NCI-H2196 treated with DMSO at 0.1 percent for 48 hours (cell line): ENCODE measurements around the gene TEX22.

ENCODE experiments used
- DNase-seq: peaks from one replicate; lab custom pipeline; 2025; ENCODE audit not compliant: unreplicated experiment; lab: John Stamatoyannopoulos, UW

The TEX22 gene

GRCh38 chr14:105437723-105438500 lies 39.6 kb downstream of the TEX22 start:
- no peak for DNase-seq

DNA sequence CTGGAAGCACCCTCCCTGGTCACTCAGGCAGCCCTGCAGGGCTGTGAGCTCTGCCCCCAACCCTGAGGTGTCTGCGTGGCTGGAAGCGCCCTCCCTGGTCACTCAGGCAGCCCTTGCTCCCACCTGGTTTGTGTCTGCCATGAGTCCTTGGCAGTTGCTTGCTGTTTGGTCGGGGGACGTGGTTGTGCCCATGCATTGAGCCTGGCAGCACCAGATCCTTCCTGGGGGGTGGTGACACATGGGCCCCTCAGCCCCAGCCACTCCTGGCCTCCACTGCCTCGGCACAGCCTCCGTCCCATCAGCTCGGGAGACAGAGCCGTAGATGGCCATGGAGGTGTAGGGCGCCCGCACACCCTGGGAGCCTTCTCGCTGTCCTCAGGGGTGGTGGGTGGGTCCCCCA lies 40.8 kb downstream of the TEX22 start:
- DNase-seq: no peak

DNA sequence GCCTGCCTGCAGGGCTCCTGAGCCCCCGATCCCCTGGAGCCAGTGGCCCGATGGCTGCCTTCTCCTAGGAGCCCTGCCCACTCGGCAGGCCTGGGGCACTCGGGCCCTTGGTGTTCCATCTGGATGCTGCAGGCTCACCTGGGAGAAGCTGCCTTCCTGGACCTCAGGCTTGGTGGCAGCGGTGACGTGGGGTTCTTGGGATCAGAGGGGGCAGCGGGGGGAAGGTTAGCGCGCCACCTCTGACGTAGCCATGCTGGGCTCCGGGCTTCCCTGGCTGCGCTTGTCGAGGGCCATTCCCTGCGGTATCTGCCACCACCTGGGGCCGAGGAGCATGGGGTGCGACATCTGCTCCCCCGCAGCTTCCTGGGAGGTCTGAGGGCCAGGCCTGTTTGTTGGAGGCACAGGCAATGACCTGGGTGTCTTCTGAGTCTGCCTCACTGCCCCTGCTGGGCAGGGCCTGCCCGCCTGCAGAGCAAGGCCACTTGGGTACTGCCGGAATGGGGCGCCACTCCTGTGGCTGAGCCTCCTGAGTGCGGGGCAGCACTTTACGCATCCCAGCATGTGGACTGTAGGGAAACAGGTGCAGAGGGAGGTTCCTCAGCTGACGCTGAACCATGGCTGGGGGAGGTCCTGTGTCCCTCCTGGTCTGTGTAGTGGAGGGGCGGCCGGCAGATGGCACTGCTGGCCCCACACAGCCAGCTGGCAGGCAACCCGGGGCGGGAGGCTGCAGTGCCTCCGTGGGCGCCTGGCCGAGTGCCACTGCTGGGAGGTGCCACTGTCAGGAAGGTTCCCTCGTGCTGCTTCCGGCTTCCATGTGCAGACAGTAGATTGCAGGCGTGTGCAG lies 41.6 kb downstream of the TEX22 start:
- DNase-seq: peak; percentile 22

DNA sequence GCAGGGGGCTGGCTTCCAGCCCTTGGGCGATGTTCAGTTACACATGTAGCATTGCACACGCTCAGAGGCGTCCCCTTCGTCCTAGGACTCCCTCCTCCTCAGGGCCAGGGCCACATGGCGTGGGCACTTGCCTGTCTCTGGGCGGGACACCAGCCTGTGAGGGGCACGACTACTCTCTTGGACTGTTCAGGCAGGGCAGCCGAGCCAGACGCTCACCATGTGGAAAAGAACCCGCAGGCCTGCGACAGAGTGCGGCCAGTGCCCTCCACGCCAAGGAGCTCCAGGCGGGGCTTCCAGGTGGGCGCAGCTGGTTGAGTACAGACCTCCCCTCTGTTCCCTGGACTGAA lies 42.2 kb downstream of the TEX22 start:
- no peak for DNase-seq

DNA sequence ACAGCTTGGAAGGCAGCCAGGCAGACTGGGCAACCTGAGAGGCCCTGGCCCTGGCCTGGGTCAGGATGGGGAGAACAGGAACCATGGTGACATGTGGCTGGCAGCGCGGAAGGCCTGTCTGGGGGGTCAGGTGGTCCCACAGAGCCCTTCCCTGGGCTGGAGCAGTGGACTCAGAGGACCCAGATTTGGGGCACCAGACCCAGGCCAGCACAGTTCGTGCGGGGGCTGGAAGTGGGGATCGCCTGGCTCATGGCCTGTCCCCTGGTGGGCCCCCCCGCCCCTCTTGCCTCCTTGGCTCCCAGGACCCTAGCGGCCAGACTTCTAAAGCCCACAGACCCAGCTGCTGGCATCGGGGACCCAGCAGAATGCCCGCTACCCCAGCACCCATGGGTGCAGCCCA lies 42.7 kb downstream of the TEX22 start:
- DNase-seq: no peak

DNA sequence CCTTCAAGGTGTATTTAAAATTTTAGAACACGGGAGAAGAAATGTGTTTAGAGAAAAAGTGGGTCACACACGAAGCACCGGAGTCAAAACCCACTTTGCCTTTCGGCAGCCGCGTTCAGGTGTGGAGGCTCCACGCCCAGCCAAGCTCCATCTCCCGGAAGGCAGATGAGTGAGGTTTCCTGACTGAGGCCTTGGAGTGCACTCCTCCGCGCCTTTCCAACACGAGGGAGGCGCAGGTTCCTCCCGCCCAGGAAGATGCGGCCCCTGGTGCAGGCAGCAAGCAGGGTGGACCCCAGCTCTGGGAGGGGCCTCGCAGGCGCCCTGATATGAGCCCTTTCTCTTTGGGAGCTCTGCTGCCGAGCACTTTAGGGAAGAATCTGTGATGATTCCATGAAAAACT lies 43.8 kb downstream of the TEX22 start:
- DNase-seq: no peak

DNA sequence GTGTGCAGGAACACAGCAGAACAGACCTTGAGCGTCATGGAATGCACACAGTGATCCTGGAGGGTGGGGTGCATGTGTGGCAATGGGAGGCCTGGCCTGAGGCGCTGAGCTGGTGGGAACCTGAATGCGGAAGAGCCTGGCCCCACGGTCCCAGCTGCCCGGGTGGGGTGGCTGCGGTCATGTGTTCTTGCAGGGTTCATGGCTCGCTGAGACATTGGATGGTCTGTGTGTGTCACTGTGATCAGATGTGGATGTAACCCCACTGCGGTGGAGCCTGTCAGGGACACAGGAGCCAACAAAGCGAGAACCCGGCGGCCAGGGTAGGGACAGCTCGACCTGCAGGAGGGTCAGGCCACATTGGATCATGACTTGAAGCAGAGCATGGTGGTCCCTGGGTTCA lies 44.5 kb downstream of the TEX22 start:
- DNase-seq: no peak

GRCh38 chr14:105444859-105445258 lies 46.5 kb downstream of the TEX22 start:
- DNase-seq: no peak

DNA sequence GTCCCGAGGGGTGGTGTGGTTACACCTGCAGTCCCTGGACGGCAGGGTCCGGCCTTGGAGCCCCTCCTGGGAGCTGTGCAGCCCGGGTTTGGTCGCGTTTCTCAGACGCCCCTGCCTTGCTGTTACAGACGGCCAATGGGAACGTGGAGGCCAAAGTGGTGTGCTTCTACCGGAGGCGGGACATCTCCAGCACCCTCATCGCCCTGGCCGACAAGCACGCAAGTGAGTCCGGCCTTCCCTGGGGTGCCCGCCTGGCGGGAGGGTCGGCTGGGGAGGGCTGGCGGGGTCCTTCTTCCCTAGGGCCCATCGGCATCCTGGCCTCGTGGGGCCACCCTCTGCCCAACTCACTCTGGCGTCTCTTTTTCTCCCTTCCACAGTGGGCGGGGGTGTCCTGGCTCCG lies 47.0 kb downstream of the TEX22 start:
- no peak for DNase-seq

DNA sequence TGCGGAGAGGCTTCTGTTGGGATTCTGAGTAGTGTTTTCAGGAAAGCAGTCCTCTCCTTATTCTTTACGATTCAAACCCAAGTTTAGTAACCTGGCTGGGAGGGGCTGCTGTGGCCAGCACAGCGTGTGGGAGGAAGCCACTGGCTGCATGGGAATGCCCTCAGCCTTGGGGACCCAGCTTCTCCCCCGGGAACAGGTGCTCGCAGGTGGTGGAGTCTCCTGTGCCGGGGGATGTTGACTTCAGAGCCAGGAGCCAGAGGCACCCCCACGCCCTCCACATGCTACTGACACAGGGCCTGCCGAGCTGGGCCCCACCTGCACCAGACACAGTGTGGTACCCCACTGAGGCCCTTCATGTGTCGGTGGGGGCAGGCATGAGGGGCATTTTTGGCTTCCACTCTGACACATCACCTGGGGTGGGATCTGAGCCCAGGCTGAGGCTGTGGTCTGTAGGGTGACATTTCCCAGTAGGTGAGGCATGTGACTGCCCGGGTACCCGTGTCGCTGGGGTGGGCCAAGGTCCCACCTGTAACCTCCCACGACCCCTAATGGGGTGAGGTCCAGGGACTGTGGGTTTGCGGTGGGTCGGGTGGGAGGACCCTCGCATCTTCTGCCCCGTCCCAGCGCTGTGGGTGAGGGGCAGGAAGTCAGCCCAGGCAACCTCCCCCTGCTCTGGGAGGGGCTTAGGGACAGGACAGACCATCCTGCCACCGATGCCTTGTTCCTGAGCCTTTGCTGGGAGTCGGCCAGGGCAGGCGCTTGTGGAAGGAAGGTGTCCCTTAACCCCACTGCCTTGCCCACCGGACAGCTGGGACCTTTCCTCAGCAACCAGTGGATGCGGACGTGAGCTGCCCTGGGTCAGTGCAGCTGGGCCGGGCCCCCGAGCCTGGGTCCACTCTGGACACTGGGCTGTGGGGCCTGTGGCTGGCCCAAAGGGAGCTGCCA lies 47.8 kb downstream of the TEX22 start:
- no peak for DNase-seq

DNA sequence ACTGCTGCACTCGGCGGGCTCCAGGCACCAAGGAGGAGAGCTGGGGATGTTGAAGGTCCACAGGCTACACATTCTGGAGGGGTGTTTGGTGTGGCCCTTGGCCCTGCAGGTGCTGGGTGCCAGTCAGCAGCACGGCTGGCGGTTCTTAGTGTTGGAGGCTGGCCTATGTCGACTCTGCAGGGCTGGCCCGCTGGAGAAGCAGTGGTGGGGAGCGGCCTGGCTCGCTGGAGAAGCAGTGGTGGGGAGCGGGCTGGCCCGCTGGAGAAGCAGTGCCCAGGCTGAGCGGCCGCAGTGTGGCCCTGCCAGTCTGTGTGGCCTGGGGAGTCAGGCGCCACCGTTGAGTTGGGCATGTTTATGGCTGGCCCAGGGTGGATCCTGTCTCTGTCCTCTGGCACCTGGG lies 48.6 kb downstream of the TEX22 start:
- no peak for DNase-seq

- DNase-seq: no peak
Measured at GRCh38 chr14:105447651-105448640, 49.6 kb downstream of the TEX22 start.

DNA sequence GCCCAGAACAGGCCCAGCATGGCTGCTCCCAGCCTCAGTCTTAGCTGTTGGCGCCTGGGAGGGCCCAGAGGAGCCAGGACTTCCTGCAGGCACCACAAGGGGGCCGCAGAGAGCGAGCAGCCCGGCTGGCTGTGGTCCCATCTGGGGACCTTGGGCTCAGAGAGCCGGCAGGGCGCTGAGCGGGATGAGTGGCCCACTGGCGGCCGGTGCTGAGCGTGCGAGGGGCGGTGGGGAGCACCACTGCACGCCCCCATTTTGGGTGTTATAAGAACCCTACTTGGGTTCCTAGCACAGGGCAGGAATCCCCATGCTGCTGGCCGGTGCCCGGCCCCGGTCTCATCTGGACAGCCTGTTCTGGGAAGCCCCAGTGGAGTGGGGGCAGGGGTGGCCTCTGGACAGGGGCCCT lies 50.4 kb downstream of the TEX22 start:
- no peak for DNase-seq

DNA sequence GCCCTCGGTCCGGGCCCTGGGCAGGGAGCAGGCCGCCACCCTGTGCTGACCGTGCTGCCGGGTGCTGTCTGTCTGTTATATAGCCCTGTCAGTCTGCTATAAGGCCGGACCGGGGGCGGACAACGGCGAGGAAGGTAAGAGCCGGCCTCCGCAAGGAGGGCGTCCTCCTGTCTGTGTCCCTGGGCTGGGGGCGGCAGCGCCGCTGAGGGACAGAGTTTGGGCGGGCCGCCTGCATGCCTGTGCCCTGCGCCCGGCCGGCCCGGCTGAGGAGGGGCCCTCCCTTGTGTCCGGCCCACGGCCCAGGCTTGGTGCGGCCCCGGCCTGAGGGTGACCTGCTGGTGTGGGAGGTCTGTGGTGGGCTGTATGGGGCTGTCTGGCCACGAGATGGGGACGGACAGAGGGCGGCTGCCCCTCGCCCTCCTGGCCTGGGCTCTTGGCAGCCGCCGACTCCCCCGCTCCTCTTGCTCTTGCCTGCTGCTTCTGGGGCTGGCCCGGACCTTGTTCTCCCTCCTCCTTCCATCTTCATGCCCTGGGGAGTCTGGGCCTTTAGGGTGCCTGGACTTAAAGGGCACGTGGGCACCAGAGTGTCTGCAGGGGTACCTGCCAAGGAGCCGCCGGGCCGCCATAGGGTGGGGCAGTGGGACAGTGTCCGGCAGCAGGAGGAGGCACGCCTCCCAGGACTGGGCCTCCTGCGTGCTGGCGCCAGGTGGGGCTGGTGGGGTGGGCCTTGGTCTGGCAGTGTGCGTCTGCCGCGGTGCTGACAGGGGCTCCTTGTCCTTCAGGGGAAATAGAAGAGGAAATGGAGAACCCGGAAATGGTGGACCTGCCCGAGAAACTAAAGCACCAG lies 51.2 kb downstream of the TEX22 start:
- DNase-seq: no peak

GRCh38 chr14:105450123-105450505 lies 51.8 kb downstream of the TEX22 start:
- DNase-seq: no peak

DNA sequence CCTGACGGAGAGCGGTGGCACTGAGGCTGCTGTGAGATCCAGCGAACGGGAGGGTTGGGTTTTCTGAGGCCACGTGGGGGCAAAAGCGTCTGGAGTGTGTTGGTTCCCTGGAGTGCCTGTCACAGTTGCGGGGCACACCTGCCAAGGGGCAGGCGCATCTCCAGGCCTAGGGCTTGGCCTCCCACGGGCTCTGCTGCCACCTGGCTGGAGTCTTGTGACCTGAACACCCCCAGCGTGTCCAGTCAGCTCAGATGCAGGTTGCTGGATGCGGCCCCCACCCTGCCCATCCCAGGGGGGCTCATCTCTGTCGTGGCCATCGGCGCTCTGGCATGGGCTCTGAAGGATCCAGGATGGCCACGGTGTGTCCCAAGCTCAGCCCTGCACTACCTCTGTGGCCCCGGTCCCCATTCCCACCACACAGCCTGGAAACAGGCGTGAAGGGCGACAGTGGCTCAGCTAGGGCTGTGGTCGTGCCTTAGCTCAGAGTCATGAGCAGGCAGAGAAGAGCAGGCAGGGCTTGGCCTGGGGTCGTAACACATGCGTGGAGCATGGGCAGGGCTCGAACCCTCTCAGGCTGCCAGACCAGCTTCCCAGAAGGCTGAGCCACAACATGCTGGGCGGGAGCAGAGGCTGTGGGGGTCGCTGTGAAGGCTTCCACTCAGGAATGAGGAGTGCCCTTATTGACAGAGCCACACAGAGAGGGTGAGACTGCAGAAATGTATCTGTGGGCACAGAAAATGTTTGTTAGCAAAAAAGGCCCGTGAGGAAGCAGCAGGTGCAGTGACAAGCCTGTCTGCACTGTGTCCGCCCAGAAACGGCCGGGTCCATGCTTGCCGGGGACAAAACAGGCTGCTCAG lies 52.8 kb downstream of the TEX22 start:
- no peak for DNase-seq

GRCh38 chr14:105452963-105453362 lies 54.6 kb downstream of the TEX22 start:
- no peak for DNase-seq

DNA sequence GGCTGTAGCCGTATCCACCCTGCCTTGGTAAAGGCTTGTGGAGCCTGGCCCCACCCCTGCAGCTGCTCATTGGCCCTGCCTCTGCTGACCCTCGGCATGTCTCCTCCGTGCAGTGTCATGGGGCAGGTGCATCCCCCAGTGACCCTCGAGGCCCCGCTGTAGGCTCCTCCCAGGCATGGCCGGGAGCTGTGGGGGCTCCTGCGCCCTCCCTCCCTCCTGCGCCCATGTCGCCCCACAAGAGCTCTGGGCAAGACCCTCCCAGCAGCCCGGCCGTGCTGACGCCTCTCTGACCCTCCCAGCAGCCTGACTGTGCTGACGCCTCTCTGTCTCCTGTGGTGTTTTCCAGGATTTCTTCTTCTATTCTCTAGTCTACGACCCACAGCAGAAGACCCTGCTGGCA lies 55.5 kb downstream of the TEX22 start:
- no peak for DNase-seq
